ENCODE results near the gene ARHGAP21. TPM values are rescaled to one million over a fixed set of nuclear protein-coding genes. Genes with fewer than 3 reads are reported as not detected.

The ARHGAP21 gene
- total RNA-seq, 1 experiment from 2014 or later = 45.8 TPM

DNA sequence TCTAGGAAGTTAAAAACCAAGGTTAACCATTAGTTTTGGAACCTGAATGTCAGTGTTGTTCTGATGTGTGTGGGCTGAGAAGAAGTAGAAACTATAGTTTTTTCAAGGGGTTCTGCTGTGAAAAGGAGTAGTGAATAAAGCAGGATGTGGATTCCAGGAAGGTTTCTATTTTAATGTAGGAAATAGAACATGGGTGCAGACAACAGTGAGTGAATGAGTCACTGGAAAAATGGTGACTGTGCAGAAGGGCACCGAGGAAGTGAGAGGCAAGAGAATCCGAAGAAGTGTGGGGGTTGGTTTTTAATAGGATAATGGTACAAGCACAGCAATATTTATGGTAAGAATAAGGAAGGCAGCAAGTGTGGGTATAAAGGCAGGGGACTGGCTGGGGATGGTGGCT lies 120.4 kb downstream of the ARHGAP21 start:
- ATAC-seq = no peak
- ChIA-PET CTCF (no interaction called here), POLR2A (no interaction called here)
- Histone ChIP-seq H3K4me1 (ENCODE audit: control insufficient read depth, insufficient read depth, low read length) (no peaks in the 10 kb centered on the region), H3K36me3 (ENCODE audit: control insufficient read depth, insufficient read depth, low read length) (peaks cover 11% of the 10 kb centered on the region; the same call in 1 of the 2 replicates), H3K27me3 (ENCODE audit: control insufficient read depth, insufficient read depth, low read length) (no peaks in the 10 kb centered on the region), H3K27ac (ENCODE audit: low read length) (no peak overlapping the region), H3K9me3 (ENCODE audit: control insufficient read depth, insufficient read depth, low read depth, low read length) (no peaks in the 10 kb centered on the region), H3K4me3 (ENCODE audit: low read depth in 2 of 2, low read length in 2 of 2) (no peak overlapping the region)
- TF ChIP-seq TCF7L2 (IDR thresholded peaks at IDR 0.05; ENCODE audit: low read depth, low read length) (no peak), POLR2AphosphoS5 (IDR thresholded peaks at IDR 0.05; ENCODE audit: low read depth, low read length) (no peak), SIN3A (IDR thresholded peaks at IDR 0.05; ENCODE audit: borderline replicate concordance, insufficient read depth, low read depth, low read length) (no peak)
- TF ChIP-seq, protein P1, sequence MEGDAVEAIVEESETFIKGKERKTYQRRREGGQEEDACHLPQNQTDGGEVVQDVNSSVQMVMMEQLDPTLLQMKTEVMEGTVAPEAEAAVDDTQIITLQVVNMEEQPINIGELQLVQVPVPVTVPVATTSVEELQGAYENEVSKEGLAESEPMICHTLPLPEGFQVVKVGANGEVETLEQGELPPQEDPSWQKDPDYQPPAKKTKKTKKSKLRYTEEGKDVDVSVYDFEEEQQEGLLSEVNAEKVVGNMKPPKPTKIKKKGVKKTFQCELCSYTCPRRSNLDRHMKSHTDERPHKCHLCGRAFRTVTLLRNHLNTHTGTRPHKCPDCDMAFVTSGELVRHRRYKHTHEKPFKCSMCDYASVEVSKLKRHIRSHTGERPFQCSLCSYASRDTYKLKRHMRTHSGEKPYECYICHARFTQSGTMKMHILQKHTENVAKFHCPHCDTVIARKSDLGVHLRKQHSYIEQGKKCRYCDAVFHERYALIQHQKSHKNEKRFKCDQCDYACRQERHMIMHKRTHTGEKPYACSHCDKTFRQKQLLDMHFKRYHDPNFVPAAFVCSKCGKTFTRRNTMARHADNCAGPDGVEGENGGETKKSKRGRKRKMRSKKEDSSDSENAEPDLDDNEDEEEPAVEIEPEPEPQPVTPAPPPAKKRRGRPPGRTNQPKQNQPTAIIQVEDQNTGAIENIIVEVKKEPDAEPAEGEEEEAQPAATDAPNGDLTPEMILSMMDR (IDR thresholded peaks at IDR 0.05) = no peak
- TF ChIP-seq, protein P2, sequence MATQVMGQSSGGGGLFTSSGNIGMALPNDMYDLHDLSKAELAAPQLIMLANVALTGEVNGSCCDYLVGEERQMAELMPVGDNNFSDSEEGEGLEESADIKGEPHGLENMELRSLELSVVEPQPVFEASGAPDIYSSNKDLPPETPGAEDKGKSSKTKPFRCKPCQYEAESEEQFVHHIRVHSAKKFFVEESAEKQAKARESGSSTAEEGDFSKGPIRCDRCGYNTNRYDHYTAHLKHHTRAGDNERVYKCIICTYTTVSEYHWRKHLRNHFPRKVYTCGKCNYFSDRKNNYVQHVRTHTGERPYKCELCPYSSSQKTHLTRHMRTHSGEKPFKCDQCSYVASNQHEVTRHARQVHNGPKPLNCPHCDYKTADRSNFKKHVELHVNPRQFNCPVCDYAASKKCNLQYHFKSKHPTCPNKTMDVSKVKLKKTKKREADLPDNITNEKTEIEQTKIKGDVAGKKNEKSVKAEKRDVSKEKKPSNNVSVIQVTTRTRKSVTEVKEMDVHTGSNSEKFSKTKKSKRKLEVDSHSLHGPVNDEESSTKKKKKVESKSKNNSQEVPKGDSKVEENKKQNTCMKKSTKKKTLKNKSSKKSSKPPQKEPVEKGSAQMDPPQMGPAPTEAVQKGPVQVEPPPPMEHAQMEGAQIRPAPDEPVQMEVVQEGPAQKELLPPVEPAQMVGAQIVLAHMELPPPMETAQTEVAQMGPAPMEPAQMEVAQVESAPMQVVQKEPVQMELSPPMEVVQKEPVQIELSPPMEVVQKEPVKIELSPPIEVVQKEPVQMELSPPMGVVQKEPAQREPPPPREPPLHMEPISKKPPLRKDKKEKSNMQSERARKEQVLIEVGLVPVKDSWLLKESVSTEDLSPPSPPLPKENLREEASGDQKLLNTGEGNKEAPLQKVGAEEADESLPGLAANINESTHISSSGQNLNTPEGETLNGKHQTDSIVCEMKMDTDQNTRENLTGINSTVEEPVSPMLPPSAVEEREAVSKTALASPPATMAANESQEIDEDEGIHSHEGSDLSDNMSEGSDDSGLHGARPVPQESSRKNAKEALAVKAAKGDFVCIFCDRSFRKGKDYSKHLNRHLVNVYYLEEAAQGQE (IDR thresholded peaks at IDR 0.05; ENCODE audit: insufficient read depth in 1 of 2, low read depth in 2 of 2, low read length in 1 of 2) = no peak
- DNase-seq (ENCODE audit: low read depth, low spot score) = no peak
- no TSS peak for BruUV-seq (replicated peaks)
- intact Hi-C loops (cut with micrococcal nuclease; ENCODE audit: unreplicated experiment) = no loop called here
- in situ Hi-C loops (cut with HindIII; ENCODE audit: low pct_unique_long_range_greater_than_20kb, low sequenced_read_pairs) = no loop called here

GRCh38 chr10:24597961-24598360 lies 125.7 kb downstream of the ARHGAP21 start:
- Histone ChIP-seq H3K4me3 (ENCODE audit: low read depth in 2 of 2, low read length in 2 of 2) (no peak overlapping the region), H3K36me3 (ENCODE audit: control insufficient read depth, insufficient read depth, low read length) (peaks cover 20% of the 10 kb centered on the region), H3K27me3 (ENCODE audit: control insufficient read depth, insufficient read depth, low read length) (no peaks in the 10 kb centered on the region), H3K4me1 (ENCODE audit: control insufficient read depth, insufficient read depth, low read length) (no peaks in the 10 kb centered on the region), H3K9me3 (ENCODE audit: control insufficient read depth, insufficient read depth, low read depth, low read length) (no peaks in the 10 kb centered on the region), H3K27ac (ENCODE audit: low read length) (no peak overlapping the region)
- ChIA-PET POLR2A (no interaction called here), CTCF (no interaction called here)
- TF ChIP-seq, protein P2 (IDR thresholded peaks at IDR 0.05; ENCODE audit: insufficient read depth in 1 of 2, low read depth in 2 of 2, low read length in 1 of 2) = no peak
- TF ChIP-seq TCF7L2 (IDR thresholded peaks at IDR 0.05; ENCODE audit: low read depth, low read length) (no peak), POLR2AphosphoS5 (IDR thresholded peaks at IDR 0.05; ENCODE audit: low read depth, low read length) (no peak), SIN3A (IDR thresholded peaks at IDR 0.05; ENCODE audit: borderline replicate concordance, insufficient read depth, low read depth, low read length) (no peak)
- in situ Hi-C loops (cut with HindIII; ENCODE audit: low pct_unique_long_range_greater_than_20kb, low sequenced_read_pairs) = no loop called here
- DNase-seq (ENCODE audit: low read depth, low spot score) = no peak
- intact Hi-C loops (cut with micrococcal nuclease; ENCODE audit: unreplicated experiment) = no loop called here
- no TSS peak for BruUV-seq (replicated peaks)
- no peak for ATAC-seq
